IPS-18a (cell line): ENCODE results near the gene COL7A1.
"Not testable (repeated sequence)": the region's sequence is repeated elsewhere in the genome, so short reads cannot be mapped to it uniquely, and the experiment has no call there.

Experiments used
- H3K27ac ChIP-seq: one replicate; pipeline ENCODE4 v1.5.1; 2013; ENCODE audit warnings: low read length
- H3K27me3 ChIP-seq: one replicate; pipeline ENCODE4 v1.6.1; 2013; ENCODE audit warnings: mild to moderate bottlenecking, low read length; ENCODE audit not compliant: control insufficient read depth, insufficient read depth
- H3K36me3 ChIP-seq: one replicate; pipeline ENCODE4 v1.6.1; 2013; ENCODE audit warnings: low read depth, low read length; ENCODE audit not compliant: control insufficient read depth
- H3K4me1 ChIP-seq: one replicate; pipeline ENCODE4 v1.6.1; 2013; ENCODE audit warnings: low read depth, low read length; ENCODE audit not compliant: control insufficient read depth
- H3K4me3 ChIP-seq: one replicate; pipeline ENCODE4 v1.5.1; 2013; ENCODE audit warnings: low read length
- H3K9ac ChIP-seq: one replicate; pipeline ENCODE4 v1.6.1; 2013; ENCODE audit warnings: mild to moderate bottlenecking, low read length, moderate library complexity
- H3K9me3 ChIP-seq: one replicate; pipeline ENCODE4 v1.6.1; 2013; ENCODE audit warnings: low read depth, low read length; ENCODE audit not compliant: control insufficient read depth

COL7A1 gene

GRCh38 chr3:48548126-48548525 lies 47.0 kb downstream of the COL7A1 start:
- H3K36me3 ChIP-seq: peaks cover 16% of the 10 kb centered on the region
- H3K27ac ChIP-seq: no peak overlapping the region
- no peaks in the 10 kb centered on the region for H3K27me3 ChIP-seq
- H3K9ac ChIP-seq: no peak overlapping the region
- no peaks in the 10 kb centered on the region for H3K4me1 ChIP-seq
- H3K4me3 ChIP-seq: no peak overlapping the region
- H3K9me3 ChIP-seq: no peaks in the 10 kb centered on the region

GRCh38 chr3:48546203-48546829 lies 48.8 kb downstream of the COL7A1 start:
- Histone ChIP-seq H3K36me3 (peaks cover 21% of the 10 kb centered on the region), H3K9ac (no peak overlapping the region), H3K4me3 (no peak overlapping the region), H3K27me3 (no peaks in the 10 kb centered on the region), H3K27ac (no peak overlapping the region), H3K9me3 (no peaks in the 10 kb centered on the region), H3K4me1 (no peaks in the 10 kb centered on the region)

DNA sequence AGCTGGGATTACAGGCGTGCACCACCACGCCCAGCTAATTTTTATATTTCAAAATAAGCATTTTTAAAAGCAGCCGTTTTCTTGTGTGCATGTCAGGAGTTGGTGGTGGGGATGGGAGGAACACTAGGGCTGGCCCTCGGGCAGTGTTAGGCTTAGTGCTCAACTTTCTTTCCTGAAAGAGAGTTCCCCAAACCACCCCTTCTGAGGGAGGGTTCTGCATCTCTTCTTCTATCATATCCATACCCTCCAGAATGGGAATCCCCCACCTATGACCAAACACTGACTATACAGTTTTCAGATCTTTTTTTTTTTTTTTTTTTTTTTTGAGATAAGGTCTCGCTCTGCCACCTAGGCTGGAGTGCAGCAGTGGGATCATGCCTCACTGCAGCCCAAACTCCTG lies 51.0 kb downstream of the COL7A1 start:
- no peak overlapping the region for H3K4me3 ChIP-seq
- H3K36me3 ChIP-seq: peaks cover 21% of the 10 kb centered on the region
- no peak overlapping the region for H3K27ac ChIP-seq
- no peaks in the 10 kb centered on the region for H3K9me3 ChIP-seq
- no peaks in the 10 kb centered on the region for H3K4me1 ChIP-seq
- no peak overlapping the region for H3K9ac ChIP-seq
- no peaks in the 10 kb centered on the region for H3K27me3 ChIP-seq

- peaks cover 21% of the 10 kb centered on the region for H3K36me3 ChIP-seq
- H3K4me1 ChIP-seq: no peaks in the 10 kb centered on the region
- no peaks in the 10 kb centered on the region for H3K27me3 ChIP-seq
- no peaks in the 10 kb centered on the region for H3K9me3 ChIP-seq
- H3K4me3 ChIP-seq: no peak overlapping the region
- H3K9ac ChIP-seq: no peak overlapping the region
- H3K27ac ChIP-seq: no peak overlapping the region
Measured at GRCh38 chr3:48543271-48543866, 51.8 kb downstream of the COL7A1 start.

DNA sequence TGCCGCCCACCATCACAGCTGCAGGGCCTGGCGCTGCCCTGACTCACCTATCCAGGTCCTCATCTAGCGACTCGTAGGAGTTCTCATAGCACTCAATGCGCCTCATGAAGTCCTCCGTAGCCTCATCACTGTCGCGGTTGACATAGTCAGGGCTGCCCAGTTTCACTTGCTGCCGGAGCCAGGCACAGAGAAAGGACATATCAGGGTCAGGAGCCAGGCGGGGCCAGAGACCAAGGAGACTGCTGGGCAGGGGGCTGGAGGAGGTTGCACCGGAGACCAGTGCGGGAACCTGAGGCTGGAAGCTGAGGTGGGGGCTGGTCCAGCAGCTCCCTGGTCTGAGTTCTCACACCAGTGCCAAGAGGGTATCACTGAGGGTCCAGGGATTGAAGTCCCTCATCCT lies 56.7 kb downstream of the COL7A1 start:
- Histone ChIP-seq H3K27ac (no peak overlapping the region), H3K4me3 (no peak overlapping the region), H3K9me3 (no peaks in the 10 kb centered on the region), H3K36me3 (peaks cover 13% of the 10 kb centered on the region), H3K9ac (no peak overlapping the region), H3K4me1 (no peaks in the 10 kb centered on the region), H3K27me3 (no peaks in the 10 kb centered on the region)

- no peak overlapping the region for H3K4me3 ChIP-seq
- H3K9ac ChIP-seq: no peak overlapping the region
- H3K9me3 ChIP-seq: no peaks in the 10 kb centered on the region
- H3K27me3 ChIP-seq: no peaks in the 10 kb centered on the region
- no peak overlapping the region for H3K27ac ChIP-seq
- no peaks in the 10 kb centered on the region for H3K4me1 ChIP-seq
- peaks cover 17% of the 10 kb centered on the region for H3K36me3 ChIP-seq
Measured at GRCh38 chr3:48536785-48537184, 58.3 kb downstream of the COL7A1 start.

GRCh38 chr3:48536116-48536515 lies 59.0 kb downstream of the COL7A1 start:
- H3K36me3 ChIP-seq: peaks cover 17% of the 10 kb centered on the region

GRCh38 chr3:48535578-48535977 lies 59.6 kb downstream of the COL7A1 start:
- H3K9ac ChIP-seq: no peak overlapping the region
- H3K27ac ChIP-seq: no peak overlapping the region
- peaks cover 17% of the 10 kb centered on the region for H3K36me3 ChIP-seq
- no peaks in the 10 kb centered on the region for H3K27me3 ChIP-seq
- H3K4me3 ChIP-seq: no peak overlapping the region
- H3K4me1 ChIP-seq: no peaks in the 10 kb centered on the region
- H3K9me3 ChIP-seq: no peaks in the 10 kb centered on the region

More at GRCh38 chr3:48536116-48536515, 59.0 kb downstream of the COL7A1 start:
- no peak overlapping the region for H3K9ac ChIP-seq
- no peaks in the 10 kb centered on the region for H3K27me3 ChIP-seq
- no peaks in the 10 kb centered on the region for H3K4me1 ChIP-seq
- H3K9me3 ChIP-seq: no peaks in the 10 kb centered on the region
- no peak overlapping the region for H3K4me3 ChIP-seq
- no peak overlapping the region for H3K27ac ChIP-seq

DNA sequence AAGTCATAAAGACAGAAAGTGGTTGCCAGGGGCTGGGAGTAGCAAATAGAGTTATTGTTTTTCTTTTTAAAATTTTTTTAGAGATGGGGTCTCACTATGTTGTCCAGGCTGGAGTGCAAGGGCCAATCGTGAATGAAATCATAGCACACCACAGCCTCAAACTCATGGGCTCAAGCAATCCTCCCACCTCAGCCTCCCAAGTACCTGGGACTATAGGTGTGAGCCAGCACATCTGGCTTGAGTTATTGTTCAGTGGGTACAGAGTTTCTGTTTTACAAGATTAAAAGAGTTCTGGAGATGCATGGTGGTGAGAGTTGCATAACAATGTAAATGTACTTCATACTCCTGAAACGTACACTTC lies 62.2 kb downstream of the COL7A1 start:
- H3K9me3 ChIP-seq: no peaks in the 10 kb centered on the region
- peaks cover 22% of the 10 kb centered on the region for H3K36me3 ChIP-seq
- no peaks in the 10 kb centered on the region for H3K4me1 ChIP-seq
- H3K4me3 ChIP-seq: no peak overlapping the region
- no peak overlapping the region for H3K9ac ChIP-seq
- no peaks in the 10 kb centered on the region for H3K27me3 ChIP-seq
- H3K27ac ChIP-seq: no peak overlapping the region

GRCh38 chr3:48532271-48532976 lies 62.7 kb downstream of the COL7A1 start:
- H3K27me3 ChIP-seq: no peaks in the 10 kb centered on the region
- H3K9ac ChIP-seq: no peak overlapping the region
- H3K9me3 ChIP-seq: no peaks in the 10 kb centered on the region
- peaks cover 22% of the 10 kb centered on the region for H3K36me3 ChIP-seq
- no peak overlapping the region for H3K27ac ChIP-seq
- H3K4me1 ChIP-seq: no peaks in the 10 kb centered on the region
- no peak overlapping the region for H3K4me3 ChIP-seq

GRCh38 chr3:48530701-48531100 lies 64.4 kb downstream of the COL7A1 start:
- H3K27me3 ChIP-seq, H3K4me1 ChIP-seq, H3K9ac ChIP-seq, H3K9me3 ChIP-seq, H3K27ac ChIP-seq, H3K4me3 ChIP-seq: not testable (repeated sequence)
- peaks cover 19% of the 10 kb centered on the region for H3K36me3 ChIP-seq

- Histone ChIP-seq H3K27ac (no peak overlapping the region), H3K4me3 (no peak overlapping the region), H3K27me3 (no peaks in the 10 kb centered on the region), H3K36me3 (peaks cover 14% of the 10 kb centered on the region), H3K9me3 (no peaks in the 10 kb centered on the region), H3K4me1 (no peaks in the 10 kb centered on the region), H3K9ac (no peak overlapping the region)
Measured at GRCh38 chr3:48528754-48529153, 66.4 kb downstream of the COL7A1 start.
